Mammary epithelial cell (primary cell): ENCODE measurements around the gene AP4S1.

Experiments used
- CTCF ChIP-seq, 2 donors: IDR thresholded peaks in 1 of 2; conservative IDR thresholded peaks in 1 of 2; 2 replicates each; pipeline ENCODE4 v1.5.1; 2011 to 2012; ENCODE audit warnings: inconsistent platforms in 2 of 2, low read length in 2 of 2, mild to moderate bottlenecking in 2 of 2, control low read depth in 1 of 2, low read depth in 1 of 2; ENCODE audit not compliant: insufficient read depth in 1 of 2; ENCODE audit errors: extremely low read depth in 1 of 2
- EZH2 ChIP-seq: IDR thresholded peaks from 2 replicates; pipeline ENCODE4 v1.6.1; 2012; ENCODE audit warnings: low read length, inconsistent platforms, borderline replicate concordance

- TF ChIP-seq CTCF (conservative IDR thresholded peaks at IDR 0.05 in 1 of 2, IDR thresholded peaks at IDR 0.05 in 1 of 2; ENCODE audit: extremely low read depth in 1 of 2, insufficient read depth in 1 of 2, low read depth in 1 of 2, low read length in 2 of 2) (no peak), EZH2 (no peak)
Measured at GRCh38 chr14:31122921-31123320, 97.5 kb downstream of the AP4S1 start.
